Uterus (tissue), 2 donors: ENCODE data around the gene EXOC4.

Source experiments
- CTCF ChIP-seq, 4 experiments: fragments of 200-600 bp in 2 of 4; fragments of 450-650 bp in 2 of 4; sonication (generic) in 2 of 4; IDR thresholded peaks; one replicate each; pipeline ENCODE4 v1.5.1; 2016 to 2019; ENCODE audit warnings: antibody characterized with exemption in 4 of 4, mild to moderate bottlenecking in 2 of 4, moderate library complexity in 1 of 4
- POLR2A ChIP-seq, 2 donors: fragments of 450-650 bp; IDR thresholded peaks; one replicate each; pipeline ENCODE4 v1.6.1; 2016; ENCODE audit warnings: antibody characterized with exemption in 2 of 2, mild to moderate bottlenecking in 1 of 2, moderate library complexity in 1 of 2

- TF ChIP-seq POLR2A (IDR thresholded peaks at IDR 0.05) (no peak), CTCF (IDR thresholded peaks at IDR 0.05) (no peak)
These were observed 4.0 kb upstream of the EXOC4 start for GRCh38 chr7:133248901-133249300.
